ENCODE data around the gene MAML2. TPM values are rescaled to one million over a fixed set of nuclear protein-coding genes. Genes with fewer than 3 reads are reported as not detected.

Gene MAML2
- total RNA-seq, 4 donors from 2014 or later = 34.3 to 58.8 (median 56.0) TPM

- TF ChIP-seq, protein P1, sequence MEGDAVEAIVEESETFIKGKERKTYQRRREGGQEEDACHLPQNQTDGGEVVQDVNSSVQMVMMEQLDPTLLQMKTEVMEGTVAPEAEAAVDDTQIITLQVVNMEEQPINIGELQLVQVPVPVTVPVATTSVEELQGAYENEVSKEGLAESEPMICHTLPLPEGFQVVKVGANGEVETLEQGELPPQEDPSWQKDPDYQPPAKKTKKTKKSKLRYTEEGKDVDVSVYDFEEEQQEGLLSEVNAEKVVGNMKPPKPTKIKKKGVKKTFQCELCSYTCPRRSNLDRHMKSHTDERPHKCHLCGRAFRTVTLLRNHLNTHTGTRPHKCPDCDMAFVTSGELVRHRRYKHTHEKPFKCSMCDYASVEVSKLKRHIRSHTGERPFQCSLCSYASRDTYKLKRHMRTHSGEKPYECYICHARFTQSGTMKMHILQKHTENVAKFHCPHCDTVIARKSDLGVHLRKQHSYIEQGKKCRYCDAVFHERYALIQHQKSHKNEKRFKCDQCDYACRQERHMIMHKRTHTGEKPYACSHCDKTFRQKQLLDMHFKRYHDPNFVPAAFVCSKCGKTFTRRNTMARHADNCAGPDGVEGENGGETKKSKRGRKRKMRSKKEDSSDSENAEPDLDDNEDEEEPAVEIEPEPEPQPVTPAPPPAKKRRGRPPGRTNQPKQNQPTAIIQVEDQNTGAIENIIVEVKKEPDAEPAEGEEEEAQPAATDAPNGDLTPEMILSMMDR (IDR thresholded peaks at IDR 0.05; ENCODE audit: low read depth) = no peak
Observed at GRCh38 chr11:96358321-96358720, 15.3 kb upstream of the MAML2 start.

DNA sequence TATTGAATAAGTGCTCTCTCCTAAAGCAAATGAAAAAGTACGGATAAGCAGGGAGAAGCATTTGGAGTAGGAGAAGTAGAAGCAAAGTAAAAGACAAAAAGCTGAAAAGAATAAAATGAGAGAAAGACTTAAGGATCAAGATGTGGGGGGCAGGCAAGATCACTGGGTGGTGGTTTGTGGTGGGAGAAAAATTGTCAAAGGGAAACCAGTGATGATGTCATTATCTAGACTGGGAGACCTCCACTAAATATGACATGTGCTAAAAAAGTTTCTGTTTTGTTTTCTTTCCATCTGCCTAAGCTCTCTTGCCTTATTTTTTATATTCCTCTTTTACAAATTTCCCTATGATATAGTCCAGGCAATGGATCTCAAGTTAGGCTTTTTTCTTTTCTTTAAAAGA, 14.8 kb upstream of the MAML2 start:
- TF ChIP-seq, protein P1 (IDR thresholded peaks at IDR 0.05; ENCODE audit: low read depth) = no peak

DNA sequence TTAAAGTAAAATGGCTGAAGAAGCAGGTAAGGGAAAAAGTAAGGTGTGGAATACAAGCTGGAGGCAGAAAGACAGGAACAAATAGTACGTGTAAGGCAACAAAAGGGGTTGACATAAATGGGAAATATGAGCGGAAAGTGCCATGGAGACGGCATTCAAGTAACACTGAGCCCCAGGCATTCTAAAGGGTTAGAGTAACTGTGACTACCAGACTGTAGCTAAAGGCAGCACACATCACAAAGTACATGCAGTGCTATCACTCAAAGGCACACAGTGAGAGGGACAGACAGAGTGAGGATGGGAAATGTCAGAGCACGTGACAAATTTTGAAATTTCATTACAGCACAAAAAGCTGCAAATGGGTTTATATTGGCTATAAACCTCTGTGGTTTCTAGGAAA, 13.9 kb upstream of the MAML2 start:
- TF ChIP-seq, protein P1 (IDR thresholded peaks at IDR 0.05; ENCODE audit: low read depth) = no peak

DNA sequence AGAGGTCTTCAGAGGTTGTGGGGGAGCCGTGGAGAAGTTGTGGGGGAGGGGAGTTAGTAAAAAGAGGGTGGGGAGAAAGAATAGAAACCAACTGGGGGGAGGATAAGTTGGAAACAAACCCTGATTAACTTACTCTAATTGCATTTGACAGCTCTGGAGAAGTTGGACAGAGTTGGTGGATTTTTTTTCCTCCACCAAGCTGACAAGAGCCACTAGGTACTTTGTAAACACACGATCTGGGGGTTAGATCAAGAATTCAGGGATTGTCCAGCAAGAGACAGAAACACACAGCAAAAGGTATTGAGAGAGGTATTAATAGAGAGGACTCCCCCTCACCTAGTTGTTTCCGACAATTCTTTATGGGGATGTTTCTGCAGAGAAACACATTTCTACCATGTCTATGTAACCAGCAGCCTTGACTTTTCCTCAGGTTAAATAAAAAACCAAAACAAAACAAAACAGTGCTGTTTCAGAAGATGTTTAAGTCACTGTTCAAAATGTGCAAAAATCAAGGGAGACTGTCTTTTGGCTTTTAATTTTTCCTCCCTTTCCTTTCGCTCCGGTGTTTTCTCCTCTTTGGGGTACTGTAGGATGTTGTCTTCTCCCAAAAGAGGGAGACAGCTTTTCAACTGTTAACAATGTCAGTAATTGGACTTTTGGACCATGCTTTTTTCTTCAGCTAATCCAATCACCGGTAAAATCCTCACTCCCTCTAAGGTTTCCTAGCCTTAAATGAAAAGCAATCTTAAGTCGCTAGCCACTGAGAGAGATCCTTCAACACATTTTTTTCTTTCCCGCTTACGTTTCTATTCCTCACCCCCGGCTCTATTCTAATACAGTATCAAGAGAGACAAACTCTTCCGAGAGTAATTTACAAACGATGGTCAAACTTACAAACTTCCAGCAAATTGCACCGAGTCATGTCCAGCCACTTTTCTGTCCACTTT, 708 bp downstream of the MAML2 start:
- TF ChIP-seq, protein P1 (IDR thresholded peaks at IDR 0.05; ENCODE audit: low read depth) = no peak

GRCh38 chr11:96341211-96342013, 1.6 kb downstream of the MAML2 start:
- TF ChIP-seq, protein P1 (IDR thresholded peaks at IDR 0.05; ENCODE audit: low read depth) = no peak

DNA sequence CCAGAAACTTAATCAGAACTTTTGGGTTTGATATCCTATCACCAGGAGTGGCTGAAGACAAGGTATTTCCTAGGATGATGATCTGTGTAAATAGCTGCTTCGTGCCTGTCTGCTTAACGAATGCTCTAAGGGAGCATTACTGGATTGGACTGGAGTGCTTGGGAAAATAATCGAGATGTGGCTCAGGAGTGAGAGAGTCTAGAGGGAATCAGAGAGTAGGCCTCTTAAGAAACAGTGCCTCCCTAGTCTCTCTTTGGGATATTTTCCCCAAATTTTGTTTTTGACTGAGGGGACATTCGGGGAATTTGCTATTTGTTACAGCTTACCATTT, 2.5 kb downstream of the MAML2 start:
- TF ChIP-seq, protein P1 (IDR thresholded peaks at IDR 0.05; ENCODE audit: low read depth) = no peak
